SK-N-SH (cell line): ENCODE results near the gene EPB41L2. TPM values are rescaled to one million over a fixed set of nuclear protein-coding genes. Genes with fewer than 3 reads are reported as not detected.

Source experiments
- CTCF ChIA-PET: fragments of 300-600, 350-600 bp; formaldehyde crosslinking; extraction: SDS; loops from one replicate; lab custom pipeline; 2021; lab: Yijun Ruan, JAX
- POLR2A ChIA-PET: fragments of 350-600 bp; sonication (Branson Sonifier 250); formaldehyde crosslinking; extraction: SDS; loops from one replicate; lab custom pipeline; 2020; ENCODE audit warnings: antibody characterized with exemption, inconsistent platforms; lab: Yijun Ruan, JAX
- DNase-seq: peaks from one replicate; pipeline ENCODE4 v3.0.0; 2012
- H2AFZ ChIP-seq: fragments of 200-600 bp; sonication (generic); 2 replicates; pipeline ENCODE4 v1.8.1; 2016; ENCODE audit warnings: antibody characterized with exemption, mild to moderate bottlenecking, low read depth
- H3F3A ChIP-seq: fragments of 200-600 bp; sonication (generic); replicated peaks from 2 replicates; pipeline ENCODE3; 2016; ENCODE audit warnings: antibody characterized with exemption, mild to moderate bottlenecking; ENCODE audit not compliant: insufficient read depth
- H3K27ac ChIP-seq, 2 experiments: fragments of 200-500 bp in 1 of 2; fragments of 200-600 bp in 1 of 2; sonication (Bioruptor generic) in 1 of 2; sonication (generic), shearing (Covaris generic) in 1 of 2; 2 replicates each; pipeline versions ENCODE4 v1.5.1 to v1.6.1; 2014 to 2016; ENCODE audit warnings: low read depth in 2 of 2, inconsistent platforms in 1 of 2, low read length in 1 of 2, mild to moderate bottlenecking in 1 of 2, mixed read lengths in 1 of 2
- H3K27me3 ChIP-seq: fragments of 200-600 bp; sonication (generic), shearing (Covaris generic); 2 replicates; pipeline ENCODE4 v1.6.1; 2016; ENCODE audit warnings: mixed run types; ENCODE audit not compliant: insufficient read depth
- H3K36me3 ChIP-seq, 2 experiments: fragments of 200-500 bp in 1 of 2; fragments of 200-600 bp in 1 of 2; sonication (Bioruptor generic) in 1 of 2; sonication (generic) in 1 of 2; replicated peaks in 1 of 2; 2 replicates each; pipeline versions ENCODE3 to v1.5.1; 2014 to 2016; ENCODE audit warnings: low read length in 1 of 2, mild to moderate bottlenecking in 1 of 2; ENCODE audit not compliant: insufficient read depth in 2 of 2, control insufficient read depth in 1 of 2
- H3K4me1 ChIP-seq, 2 experiments: fragments of 200-500 bp in 1 of 2; fragments of 200-600 bp in 1 of 2; sonication (Bioruptor generic) in 1 of 2; sonication (generic), shearing (Covaris generic) in 1 of 2; 2 replicates each; pipeline versions ENCODE4 v1.5.1 to v1.6.1; 2014 to 2016; ENCODE audit warnings: low read depth in 1 of 2, low read length in 1 of 2, mixed run types in 1 of 2; ENCODE audit not compliant: insufficient read depth in 2 of 2, control insufficient read depth in 1 of 2
- H3K4me2 ChIP-seq: fragments of 200-600 bp; sonication (generic), shearing (Covaris generic); 2 replicates; pipeline ENCODE4 v1.6.1; 2017; ENCODE audit warnings: mixed run types
- H3K4me3 ChIP-seq, 2 experiments: fragments of 200-500 bp in 1 of 2; fragments of 200-600 bp in 1 of 2; sonication (Bioruptor generic) in 1 of 2; sonication (generic), shearing (Covaris generic) in 1 of 2; 2 replicates each; pipeline versions ENCODE4 v1.5.1 to v1.8.1; 2014 to 2016; ENCODE audit warnings: low read depth in 2 of 2, inconsistent platforms in 1 of 2, low read length in 1 of 2, mild to moderate bottlenecking in 1 of 2, mixed read lengths in 1 of 2, moderate library complexity in 1 of 2
- H3K79me2 ChIP-seq: fragments of 200-600 bp; sonication (generic); 2 replicates; pipeline ENCODE4 v1.8.1; 2017; ENCODE audit warnings: mild to moderate bottlenecking; ENCODE audit not compliant: insufficient read depth
- H3K9ac ChIP-seq: fragments of 200-600 bp; sonication (generic); 2 replicates; pipeline ENCODE4 v1.6.1; 2017; ENCODE audit warnings: mixed run types
- H3K9me2 ChIP-seq: fragments of 200-600 bp; sonication (generic); 2 replicates; pipeline ENCODE4 v1.6.1; 2017; ENCODE audit warnings: mixed run types
- H3K9me3 ChIP-seq: fragments of 200-600 bp; sonication (generic); 2 replicates; pipeline ENCODE4 v1.6.1; 2017; ENCODE audit warnings: mixed run types, mild to moderate bottlenecking, moderate library complexity
- H4K20me1 ChIP-seq: fragments of 200-600 bp; sonication (generic); 2 replicates; pipeline ENCODE4 v1.6.1; 2017; ENCODE audit warnings: mild to moderate bottlenecking, mixed run types; ENCODE audit not compliant: insufficient read depth
- CHD2 ChIP-seq: fragments of 150-350 bp; IDR thresholded peaks from 2 replicates; pipeline ENCODE4 v1.6.1; 2018; ENCODE audit warnings: low read length; ENCODE audit not compliant: partially characterized antibody
- ELF1 ChIP-seq: IDR thresholded peaks from 2 replicates; pipeline ENCODE4 v1.4.0; 2012
- GABPA ChIP-seq: IDR thresholded peaks from 2 replicates; pipeline ENCODE4 v1.4.0; 2012; ENCODE audit warnings: low read depth, mild to moderate bottlenecking
- GATA2 ChIP-seq: sonication (generic); formaldehyde crosslinking; IDR thresholded peaks from 2 replicates; pipeline ENCODE4 v1.5.0; 2020; ENCODE audit warnings: mild to moderate bottlenecking, missing genetic modification reagents
- IRF3 ChIP-seq: fragments of 150-350 bp; IDR thresholded peaks from 2 replicates; pipeline ENCODE4 v1.6.1; 2016; ENCODE audit warnings: mild to moderate bottlenecking, low read depth, low read length
- MAX ChIP-seq: IDR thresholded peaks from 2 replicates; pipeline ENCODE4 v1.4.0; 2012; ENCODE audit warnings: low read depth
- NFIC ChIP-seq: IDR thresholded peaks from 2 replicates; pipeline ENCODE4 v1.4.0; 2012; ENCODE audit warnings: borderline replicate concordance
- PBX3 ChIP-seq: IDR thresholded peaks from 2 replicates; pipeline ENCODE4; 2012
- POLR2AphosphoS5 ChIP-seq: IDR thresholded peaks from 2 replicates; pipeline ENCODE4 v1.6.1; 2012; ENCODE audit warnings: low read depth, low read length
- RCOR1 ChIP-seq: fragments of 150-350 bp; IDR thresholded peaks from 2 replicates; pipeline ENCODE4 v1.6.1; 2017; ENCODE audit warnings: antibody characterized with exemption, low read length
- RFX5 ChIP-seq: IDR thresholded peaks from 2 replicates; pipeline ENCODE4 v1.6.1; 2012; ENCODE audit warnings: mild to moderate bottlenecking, improper control_type of control experiment, low read length
- RXRA ChIP-seq: IDR thresholded peaks from 2 replicates; pipeline ENCODE4 v1.4.0; 2012; ENCODE audit warnings: low read depth, mild to moderate bottlenecking, borderline replicate concordance
- SIN3A ChIP-seq: IDR thresholded peaks from 2 replicates; pipeline ENCODE4 v1.6.1; 2012; ENCODE audit warnings: low read depth, mild to moderate bottlenecking, low read length, moderate library complexity, borderline replicate concordance
- TEAD4 ChIP-seq: IDR thresholded peaks from 2 replicates; pipeline ENCODE4 v1.4.0; 2012; ENCODE audit warnings: mild to moderate bottlenecking, borderline replicate concordance; ENCODE audit not compliant: insufficient read depth
- USF1 ChIP-seq: IDR thresholded peaks from 2 replicates; pipeline ENCODE4 v1.4.0; 2012; ENCODE audit warnings: low read depth, borderline replicate concordance
- USF2 ChIP-seq: fragments of 150-350 bp; IDR thresholded peaks from 2 replicates; pipeline ENCODE4 v1.6.1; 2017; ENCODE audit warnings: antibody characterized with exemption, low read length, low read depth, borderline replicate concordance
- YY1 ChIP-seq: IDR thresholded peaks from 2 replicates; pipeline ENCODE4 v1.4.0; 2012; ENCODE audit warnings: low read depth, mild to moderate bottlenecking
- ZBTB33 ChIP-seq: IDR thresholded peaks from 2 replicates; pipeline ENCODE4 v1.4.0; 2012; ENCODE audit warnings: low read depth, borderline replicate concordance
- WGBS: methylation state at CpG from one replicate; pipeline ENCODE4 v1.1.6; 2017; ENCODE audit warnings: low lambda C conversion rate; 5-methylcytosine and 5-hydroxymethylcytosine counted together
- polyA plus RNA-seq, 3 experiments: library from polyadenylated mRNA; depleted of rRNA; stranded (reverse); fragments of >200 nt; gene quantifications; 2 replicates each; pipeline ENCODE4 v1.2.3, GENCODE V29; 2012

The EPB41L2 gene
- polyA plus RNA-seq, 1 of the 3 experiments (the other 2 are of a cell fraction), result 1.4 TPM

- Histone ChIP-seq H3K9me3 (no peaks in the 10 kb centered on the region), H3K4me3 (no peak overlapping the region), H3K9me2 (no peaks in the 10 kb centered on the region), H2AFZ (no peak overlapping the region), H3F3A (no peaks in the 10 kb centered on the region), H3K36me3 (no peaks in the 10 kb centered on the region), H3K27me3 (peaks cover 6% of the 10 kb centered on the region; the same call in 1 of the 2 replicates), H3K4me2 (no peak overlapping the region), H3K9ac (no peak overlapping the region), H3K4me1 (peaks cover 0 to 6% of the 10 kb centered on the region in 2 experiments; a peak in 1 of 4 replicates), H3K27ac (no peak overlapping the region), H3K79me2 (no peaks in the 10 kb centered on the region), H4K20me1 (no peaks in the 10 kb centered on the region)
- ChIA-PET CTCF (interaction anchor here (0.6 kb wide), 1 partner anchor 80 kb away, joined by 3 read pairs; no protein-coding TSS in a partner anchor), POLR2A (no interaction called here)
- no peak for DNase-seq
- WGBS, result 9% methylated on average over 8 of the region's 8 CpGs
- TF ChIP-seq PBX3 (no peak), POLR2AphosphoS5 (no peak)
Observed at GRCh38 chr6:131037194-131037897, 25.7 kb downstream of the EPB41L2 start.

- ChIA-PET CTCF (no interaction called here), POLR2A (no interaction called here)
- Histone ChIP-seq H4K20me1 (no peaks in the 10 kb centered on the region), H3K4me2 (no peak overlapping the region), H2AFZ (no peak overlapping the region), H3F3A (no peaks in the 10 kb centered on the region), H3K9me3 (no peaks in the 10 kb centered on the region), H3K27me3 (peaks cover 6% of the 10 kb centered on the region; the same call in 1 of the 2 replicates), H3K79me2 (no peaks in the 10 kb centered on the region), H3K36me3 (no peaks in the 10 kb centered on the region), H3K4me3 (no peak overlapping the region), H3K9ac (no peak overlapping the region), H3K27ac (no peak overlapping the region), H3K4me1 (no peaks in the 10 kb centered on the region), H3K9me2 (no peaks in the 10 kb centered on the region)
- TF ChIP-seq RCOR1, result no peak
- no peak for TF ChIP-seq GABPA
- no peak for TF ChIP-seq SIN3A
- no peak for TF ChIP-seq IRF3
- no peak for TF ChIP-seq CHD2
- TF ChIP-seq YY1, result no peak
- no peak for TF ChIP-seq USF2
- TF ChIP-seq ZBTB33, result no peak
- TF ChIP-seq RFX5, result no peak
- no peak for TF ChIP-seq RXRA
- no peak for TF ChIP-seq USF1
- TF ChIP-seq NFIC, result no peak
- no peak for TF ChIP-seq MAX
- TF ChIP-seq TEAD4, result no peak
- no peak for TF ChIP-seq ELF1
- no peak for TF ChIP-seq GATA2 (CRISPR knock-in tag)
- WGBS, result 22% methylated on average over 2 of the region's 2 CpGs
- DNase-seq, result no peak
Observed at GRCh38 chr6:131036601-131037000, 26.4 kb downstream of the EPB41L2 start.
